H1 (cell line): ENCODE data around the gene MTX3. TPM values are rescaled to one million over a fixed set of nuclear protein-coding genes. Genes with fewer than 3 reads are reported as not detected.

Experiments used
- CTCF ChIA-PET: fragments of 300-600 bp; sonication (Branson Sonifier 250); formaldehyde crosslinking; loops from one replicate; lab custom pipeline; 2021; ENCODE audit not compliant: partially characterized antibody; lab: Charles Lee
- POLR2A ChIA-PET: fragments of 300-600 bp; sonication (Branson Sonifier 250); formaldehyde crosslinking; loops from one replicate; lab custom pipeline; 2021; ENCODE audit warnings: inconsistent platforms; ENCODE audit not compliant: partially characterized antibody; lab: Charles Lee
- DNase-seq, 2 experiments: peaks; one replicate each; pipeline versions ENCODE4 v3.0.0 to v3.0.0-alpha.2; 2010 to 2022; ENCODE audit warnings: low spot score in 2 of 2, low read depth in 1 of 2, mixed read lengths in 1 of 2
- FAIRE-seq: peaks from 2 replicates; lab custom pipeline; 2011; peaks lifted over from hg19 to GRCh38; lab: Jason Lieb, UNC
- H2AFZ ChIP-seq: 2 replicates; pipeline ENCODE4 v1.8.1; 2012; ENCODE audit warnings: low read length, inconsistent platforms
- H2AK5ac ChIP-seq: 2 replicates; pipeline ENCODE4 v1.6.1; 2013; ENCODE audit warnings: low read depth, low read length
- H2BK120ac ChIP-seq: replicated peaks from 2 replicates; pipeline ENCODE3; 2013; ENCODE audit warnings: low read depth, low read length, inconsistent platforms
- H2BK12ac ChIP-seq: 2 replicates; pipeline ENCODE4 v1.6.1; 2013; ENCODE audit warnings: low read depth, low read length
- H2BK15ac ChIP-seq: 2 replicates; pipeline ENCODE4 v1.6.1; 2013; ENCODE audit warnings: low read length
- H2BK20ac ChIP-seq: 2 replicates; pipeline ENCODE4 v1.6.1; 2013; ENCODE audit warnings: low read length
- H2BK5ac ChIP-seq: 2 replicates; pipeline ENCODE4 v1.6.1; 2013; ENCODE audit warnings: low read depth, low read length
- H3K14ac ChIP-seq: 2 replicates; pipeline ENCODE4 v1.6.1; 2013; ENCODE audit warnings: inconsistent platforms; ENCODE audit not compliant: insufficient read length
- H3K18ac ChIP-seq: 2 replicates; pipeline ENCODE4 v1.6.1; 2013; ENCODE audit warnings: low read length; ENCODE audit errors: extremely low read depth
- H3K23ac ChIP-seq: 2 replicates; pipeline ENCODE4 v1.6.1; 2013; ENCODE audit warnings: inconsistent platforms; ENCODE audit not compliant: insufficient read length
- H3K23me2 ChIP-seq: 2 replicates; pipeline ENCODE4 v1.6.1; 2013; ENCODE audit warnings: low read depth, low read length
- H3K27ac ChIP-seq: 2 replicates; pipeline ENCODE4 v1.6.1; 2011; ENCODE audit warnings: low read depth, low read length, inconsistent platforms
- H3K27me3 ChIP-seq, 4 experiments: replicated peaks in 1 of 4; 1 replicate in 1 of 4; 2 replicates in 3 of 4; pipeline versions ENCODE4 v1.6.1 to v1.8.1; 2011 to 2013; ENCODE audit warnings: low read length in 3 of 4, mild to moderate bottlenecking in 3 of 4, inconsistent platforms in 2 of 4, mixed read lengths in 2 of 4, moderate library complexity in 1 of 4; ENCODE audit not compliant: control insufficient read depth in 3 of 4, insufficient read depth in 3 of 4; ENCODE audit errors: extremely low read depth in 1 of 4
- H3K36me3 ChIP-seq, 4 experiments: 2 replicates each; pipeline versions ENCODE4 v1.6.1 to v1.8.1; 2011 to 2013; ENCODE audit warnings: mild to moderate bottlenecking in 4 of 4, low read length in 3 of 4, moderate library complexity in 2 of 4, control low read depth in 1 of 4, inconsistent platforms in 1 of 4; ENCODE audit not compliant: insufficient read depth in 4 of 4, control insufficient read depth in 2 of 4
- H3K4ac ChIP-seq: replicated peaks from 2 replicates; pipeline ENCODE3; 2013; ENCODE audit warnings: low read length, low read depth, mixed read lengths, inconsistent platforms; ENCODE audit not compliant: insufficient read length
- H3K4me1 ChIP-seq, 4 experiments: replicated peaks in 1 of 4; 1 replicate in 1 of 4; 2 replicates in 3 of 4; pipeline versions ENCODE4 v1.6.1 to v1.8.1; 2011 to 2013; ENCODE audit warnings: low read length in 3 of 4, inconsistent platforms in 2 of 4, mixed read lengths in 1 of 4; ENCODE audit not compliant: insufficient read depth in 4 of 4, control insufficient read depth in 3 of 4
- H3K4me2 ChIP-seq, 2 experiments: 2 replicates each; pipeline versions ENCODE4 v1.6.1 to v1.8.1; 2011 to 2013; ENCODE audit warnings: low read depth in 2 of 2, low read length in 2 of 2, control low read depth in 1 of 2, inconsistent platforms in 1 of 2, mild to moderate bottlenecking in 1 of 2; ENCODE audit not compliant: insufficient read depth in 1 of 2
- H3K4me3 ChIP-seq, 4 experiments: fragments of 200-600, 300-600 bp in 1 of 4; sonication (generic), shearing (Covaris generic), sonication (Bioruptor Twin) in 1 of 4; 2 replicates each; pipeline versions ENCODE4 v1.5.1 to v1.8.1; 2011 to 2016; ENCODE audit warnings: low read length in 4 of 4, low read depth in 3 of 4, control low read depth in 2 of 4, inconsistent platforms in 2 of 4, mild to moderate bottlenecking in 2 of 4, mixed read lengths in 1 of 4, moderate library complexity in 1 of 4; ENCODE audit not compliant: insufficient read depth in 2 of 4; ENCODE audit errors: extremely low read depth in 1 of 4
- H3K56ac ChIP-seq: replicated peaks from 2 replicates; pipeline ENCODE3; 2013; ENCODE audit warnings: low read depth, mild to moderate bottlenecking, mixed read lengths, low read length, inconsistent platforms; ENCODE audit not compliant: insufficient read length
- H3K79me1 ChIP-seq: 2 replicates; pipeline ENCODE4 v1.6.1; 2013; ENCODE audit warnings: low read depth, low read length, control low read depth
- H3K79me2 ChIP-seq, 2 experiments: 2 replicates each; pipeline versions ENCODE4 v1.6.1 to v1.8.1; 2012 to 2013; ENCODE audit warnings: low read length in 2 of 2, mild to moderate bottlenecking in 2 of 2, inconsistent platforms in 1 of 2; ENCODE audit not compliant: insufficient read depth in 2 of 2, control insufficient read depth in 1 of 2
- H3K9ac ChIP-seq, 4 experiments: replicated peaks in 1 of 4; 1 replicate in 1 of 4; 2 replicates in 3 of 4; pipeline versions ENCODE4 v1.6.1 to v1.8.1; 2011 to 2013; ENCODE audit warnings: low read depth in 3 of 4, low read length in 3 of 4, control low read depth in 2 of 4, mild to moderate bottlenecking in 2 of 4, moderate library complexity in 2 of 4, inconsistent platforms in 1 of 4; ENCODE audit errors: extremely low read depth in 1 of 4
- H3K9me3 ChIP-seq, 2 experiments: 2 replicates each; pipeline versions ENCODE4 v1.6.1 to v1.8.1; 2012 to 2013; ENCODE audit warnings: mild to moderate bottlenecking in 2 of 2, moderate library complexity in 2 of 2, control low read depth in 1 of 2, inconsistent platforms in 1 of 2, low read depth in 1 of 2, low read length in 1 of 2, mixed read lengths in 1 of 2; ENCODE audit not compliant: insufficient read depth in 2 of 2
- H4K20me1 ChIP-seq, 2 experiments: replicated peaks in 1 of 2; 2 replicates each; pipeline versions ENCODE3 to v1.8.1; 2011 to 2013; ENCODE audit warnings: inconsistent platforms in 2 of 2, low read length in 2 of 2, mild to moderate bottlenecking in 1 of 2; ENCODE audit not compliant: insufficient read depth in 2 of 2, control insufficient read depth in 1 of 2
- H4K5ac ChIP-seq: 2 replicates; pipeline ENCODE4 v1.6.1; 2013; ENCODE audit warnings: low read length, low read depth, mixed read lengths, inconsistent platforms; ENCODE audit not compliant: insufficient read length
- H4K8ac ChIP-seq: 2 replicates; pipeline ENCODE4 v1.8.0; 2013; ENCODE audit warnings: mild to moderate bottlenecking, moderate library complexity, low read length, inconsistent platforms; ENCODE audit not compliant: insufficient read depth; ENCODE audit errors: extremely low read depth
- H4K91ac ChIP-seq: replicated peaks from 2 replicates; pipeline ENCODE3; 2013; ENCODE audit warnings: low read length, mixed read lengths, inconsistent platforms; ENCODE audit not compliant: insufficient read length
- SP4 ChIP-seq: IDR thresholded peaks from 2 replicates; pipeline ENCODE4 v1.6.1; 2012; ENCODE audit warnings: low read length, inconsistent platforms
- WGBS, 2 experiments: shearing (Covaris generic) in 1 of 2; methylation state at CpG; one replicate each; pipeline versions ENCODE4 v1.1.6 to v1.1.7; 2013 to 2015; ENCODE audit warnings: low lambda C conversion rate in 2 of 2, mixed read lengths in 2 of 2, inconsistent platforms in 1 of 2, low coverage in 1 of 2, missing lambda C conversion rate in 1 of 2; ENCODE audit not compliant: insufficient replicate concordance in 2 of 2, insufficient coverage in 1 of 2, insufficient read length in 1 of 2; ENCODE audit errors: extremely low coverage in 1 of 2, missing lambda C conversion rate in 1 of 2; 5-methylcytosine and 5-hydroxymethylcytosine counted together
- polyA plus RNA-seq, 7 experiments: library from polyadenylated mRNA; depleted of rRNA in 3 of 7; stranded (reverse) in 5 of 7; unstranded in 2 of 7; fragments of >200 nt in 5 of 7; fragments of 200-250 nt in 2 of 7; gene quantifications; 1 replicate in 5 of 7; 2 replicates in 1 of 7; 4 replicates in 1 of 7; pipeline versions ENCODE4 v1.2.1 to v1.2.3, GENCODE V29; 2011 to 2013; ENCODE audit warnings: missing spikeins in 2 of 7, mixed read lengths in 2 of 7
- total RNA-seq: library from RNA; stranded (reverse); fragmentation: NEBNext Ultra II Directional; extraction: Animal tissue kit (Norgen Biotek cat#: 25700); gene quantifications from 2 replicates; pipeline ENCODE4 v1.2.1, GENCODE V29; 2021

The MTX3 gene
- total and polyA plus RNA-seq, 2 of the 8 experiments (the other 6 are each of a cell fraction or from before 2014, with no cell fraction given), result 9.4 to 28.8 TPM

GRCh38 chr5:79985288-79985687 lies 5.8 kb downstream of the MTX3 start:
- H3K18ac ChIP-seq, result no peak overlapping the region
- FAIRE-seq (no peak), DNase-seq (no peak)
- H2AK5ac ChIP-seq, result no peak overlapping the region
- no peak overlapping the region for H2BK5ac ChIP-seq
- no peak overlapping the region for H2AFZ ChIP-seq
- no peak overlapping the region for H3K27ac ChIP-seq
- no peak overlapping the region for H3K9ac ChIP-seq
- H3K23ac ChIP-seq, result no peak overlapping the region
- ChIA-PET POLR2A (interaction anchor here (2.9 kb wide), 1 partner anchor 10 kb away, joined by 12 read pairs; no protein-coding TSS in a partner anchor), CTCF (interaction anchor here (0.6 to 0.7 kb wide), 3 partner anchors 11 to 878 kb away, joined by 3 to 4 read pairs (median 3); no protein-coding TSS in a partner anchor)
- peaks cover 0 to 12% of the 10 kb centered on the region in 2 experiments; a peak in 2 of 4 replicates for H3K79me2 ChIP-seq
- no peaks in the 10 kb centered on the region for H3K9me3 ChIP-seq
- peaks cover 0 to 2% (median 0%) of the 10 kb centered on the region in 4 experiments; a peak in 1 of 7 replicates for H3K4me1 ChIP-seq
- H3K56ac ChIP-seq, result no peak overlapping the region
- H2BK12ac ChIP-seq, result no peak overlapping the region
- H3K27me3 ChIP-seq, result no peaks in the 10 kb centered on the region
- H2BK120ac ChIP-seq, result no peak overlapping the region
- no peak overlapping the region for H3K14ac ChIP-seq
- no peaks in the 10 kb centered on the region for H4K20me1 ChIP-seq
- no peak overlapping the region for H3K4me3 ChIP-seq
- H3K36me3 ChIP-seq, result peaks cover 9 to 80% (median 47%) of the 10 kb centered on the region in 4 experiments
- no peak overlapping the region for H4K5ac ChIP-seq
- H3K23me2 ChIP-seq, result no peaks in the 10 kb centered on the region
- WGBS, 2 experiments, result 88% methylated on average over 2 of the region's 2 CpGs; no CpG with 5 or more reads in 1 of the 2 experiments
- H3K4me2 ChIP-seq, result no peak overlapping the region
- no peak overlapping the region for H4K91ac ChIP-seq
- H2BK15ac ChIP-seq, result no peak overlapping the region
- no peaks in the 10 kb centered on the region; the same call in 1 of the 2 replicates for H3K79me1 ChIP-seq
- no peak overlapping the region for H2BK20ac ChIP-seq
- no peak overlapping the region for H3K4ac ChIP-seq
- H4K8ac ChIP-seq, result no peak overlapping the region
- TF ChIP-seq SP4, result no peak
